Measurements from ENCODE around the gene PPP1R9B. TPM values are rescaled to one million over a fixed set of nuclear protein-coding genes. Genes with fewer than 3 reads are reported as not detected.
A peak's percentile ranks its signal among the peaks of the same experiment; 100 is the strongest.

Gene PPP1R9B
- total RNA-seq, 1 donor from 2014 or later = 19.7 TPM

DNA sequence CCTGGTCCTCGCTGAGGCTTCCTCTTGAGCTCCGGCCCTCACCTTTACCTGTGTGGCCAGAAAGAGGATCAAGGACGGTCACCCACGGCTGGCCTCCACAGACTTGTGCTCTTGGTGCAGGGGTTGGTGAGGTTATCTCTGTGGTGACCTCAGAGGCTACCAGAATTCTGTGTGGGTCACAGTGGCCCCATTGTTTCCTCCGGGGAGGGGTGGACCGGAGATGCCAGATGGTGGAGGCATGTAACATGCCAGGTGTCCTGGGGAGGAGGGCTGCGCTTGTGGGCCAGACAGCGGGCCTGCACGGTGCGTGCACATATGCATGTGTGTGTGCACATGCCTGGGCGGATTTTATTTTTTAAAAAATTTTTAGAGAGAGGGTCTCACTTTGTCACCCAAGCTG is 21.7 kb upstream of the PPP1R9B start:
- no peak for DNase-seq

- no peak for DNase-seq
Observed at GRCh38 chr17:50171371-50172071, 21.0 kb upstream of the PPP1R9B start.

- no peak for DNase-seq
Observed at GRCh38 chr17:50170662-50171370, 20.3 kb upstream of the PPP1R9B start.

DNA sequence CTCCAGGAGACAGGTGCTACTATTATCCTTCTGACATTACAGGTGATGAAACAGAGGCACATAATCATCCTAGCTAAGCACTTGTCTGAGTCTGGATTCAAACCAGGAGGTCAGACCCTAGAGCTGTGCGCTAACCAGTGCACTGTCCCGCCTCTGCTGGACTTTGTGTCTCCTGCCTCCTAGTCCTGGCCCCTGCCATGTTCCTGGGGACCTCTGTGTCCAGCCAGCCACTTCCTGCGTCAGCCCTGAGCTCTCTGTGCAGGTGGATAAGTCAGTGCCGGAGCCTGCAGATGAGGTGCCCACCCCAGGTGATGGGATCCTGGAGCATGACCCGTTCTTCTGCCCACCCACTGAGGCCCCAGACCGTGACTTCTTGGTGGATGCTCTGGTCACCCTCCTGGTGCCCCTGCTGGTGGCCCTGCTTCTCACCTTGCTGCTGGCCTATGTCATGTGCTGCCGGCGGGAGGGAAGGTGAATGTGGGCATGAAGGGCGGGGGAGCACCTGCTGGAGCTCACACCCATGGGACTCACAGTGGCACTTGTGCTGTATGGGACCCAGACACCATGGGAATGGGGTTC is 19.5 kb upstream of the PPP1R9B start:
- no peak for DNase-seq

- DNase-seq = peak; percentile 60
Observed at GRCh38 chr17:50169121-50169764, 18.8 kb upstream of the PPP1R9B start.

- no peak for DNase-seq
Observed at GRCh38 chr17:50168319-50168718, 17.8 kb upstream of the PPP1R9B start.

DNA sequence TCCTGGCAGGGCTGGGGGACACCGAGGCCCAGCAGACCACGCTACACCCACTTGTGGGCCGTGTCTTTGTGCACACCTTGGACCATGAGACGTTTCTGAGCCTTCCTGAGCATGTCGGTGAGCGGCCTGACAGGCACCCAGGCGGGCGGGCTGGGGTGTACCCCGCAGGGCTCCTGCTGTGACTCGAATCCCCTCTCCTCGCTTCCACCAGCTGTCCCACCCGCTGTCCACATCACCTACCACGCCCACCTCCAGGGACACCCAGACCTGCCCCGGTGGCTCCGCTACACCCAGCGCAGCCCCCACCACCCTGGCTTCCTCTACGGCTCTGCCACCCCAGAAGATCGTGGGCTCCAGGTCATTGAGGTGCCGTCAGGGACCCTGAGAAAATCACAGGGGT is 16.9 kb upstream of the PPP1R9B start:
- DNase-seq = no peak

DNA sequence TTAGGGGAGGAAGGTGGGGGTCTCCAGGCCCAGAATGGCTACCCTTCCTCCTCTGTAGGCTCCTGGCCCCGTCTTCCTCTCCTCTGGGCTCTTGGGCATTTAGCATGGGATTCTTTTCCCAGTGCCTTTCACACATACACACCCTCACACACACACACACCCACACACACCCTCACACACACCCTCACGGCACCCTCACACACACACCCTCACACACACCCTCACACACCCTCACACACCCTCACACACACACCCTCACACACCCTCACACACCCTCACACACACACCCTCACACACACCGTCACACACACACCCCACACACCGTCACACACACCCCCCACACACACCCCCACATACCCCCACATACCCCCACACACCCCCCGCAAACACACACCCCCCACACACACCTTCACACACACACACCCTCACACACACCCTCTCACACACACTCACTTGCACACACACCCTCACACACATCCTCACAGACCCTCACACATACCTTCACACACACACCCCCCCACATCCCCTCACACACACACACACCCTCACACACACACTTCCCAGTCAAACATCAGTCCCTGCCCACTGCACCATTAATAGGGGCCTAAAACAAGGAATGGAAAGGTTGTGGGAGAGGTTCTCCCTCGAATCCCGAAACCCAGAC is 16.2 kb upstream of the PPP1R9B start:
- no peak for DNase-seq

- DNase-seq = no peak
Observed at GRCh38 chr17:50165867-50166517, 15.5 kb upstream of the PPP1R9B start, which contains the start of gene SGCA. Gene SGCA (plus strand): TSS chr17:50166005. CDS start chr17:50166041, 36 bp downstream.

- DNase-seq = no peak
Observed at GRCh38 chr17:50165466-50165865, 15.0 kb upstream of the PPP1R9B start.

- no peak for DNase-seq
Observed at GRCh38 chr17:50165066-50165465, 14.6 kb upstream of the PPP1R9B start.

- no peak for DNase-seq
Observed at GRCh38 chr17:50164697-50164988, 14.2 kb upstream of the PPP1R9B start.

DNA sequence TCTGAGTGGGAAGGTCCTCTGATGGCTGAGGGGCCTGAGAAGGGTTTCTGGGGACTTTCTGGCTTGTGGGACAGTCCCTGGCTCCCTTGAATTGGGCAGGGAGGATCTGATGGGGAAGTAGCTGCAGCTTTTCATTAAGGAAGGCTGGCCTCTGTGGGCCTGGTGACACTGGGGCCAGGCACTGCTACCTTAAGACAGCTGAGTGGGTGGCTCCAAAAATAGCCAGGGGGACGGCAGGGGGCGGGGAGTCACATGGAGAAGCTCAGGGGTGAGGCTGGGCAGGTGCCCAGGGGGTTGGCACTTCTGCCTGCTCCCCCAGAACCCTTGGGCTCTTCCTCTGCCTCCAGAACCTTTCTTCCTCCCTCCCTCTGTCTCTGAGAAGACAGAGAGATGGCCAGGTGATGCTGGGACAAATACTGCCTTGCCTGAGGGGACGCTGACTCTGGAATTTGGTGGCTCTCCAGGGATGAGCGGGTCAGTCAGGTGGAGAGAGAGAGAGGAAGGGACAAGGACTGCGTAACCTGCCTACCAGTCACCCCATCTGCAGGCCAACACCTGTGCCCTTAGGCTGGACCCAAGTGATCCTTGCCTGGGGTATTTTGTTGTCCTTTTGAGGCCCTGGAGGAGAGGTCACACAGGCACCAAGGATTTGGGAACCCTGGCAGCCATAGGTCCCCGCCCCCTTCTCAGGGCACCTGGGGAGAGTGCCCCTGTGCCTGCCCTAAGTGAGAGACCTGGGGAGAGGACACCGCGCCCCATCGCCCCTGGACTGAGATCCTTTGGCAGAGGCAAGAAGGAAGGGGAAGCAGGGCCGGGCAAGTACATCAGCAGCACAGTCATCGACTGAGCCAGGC is 13.6 kb upstream of the PPP1R9B start:
- no peak for DNase-seq

DNA sequence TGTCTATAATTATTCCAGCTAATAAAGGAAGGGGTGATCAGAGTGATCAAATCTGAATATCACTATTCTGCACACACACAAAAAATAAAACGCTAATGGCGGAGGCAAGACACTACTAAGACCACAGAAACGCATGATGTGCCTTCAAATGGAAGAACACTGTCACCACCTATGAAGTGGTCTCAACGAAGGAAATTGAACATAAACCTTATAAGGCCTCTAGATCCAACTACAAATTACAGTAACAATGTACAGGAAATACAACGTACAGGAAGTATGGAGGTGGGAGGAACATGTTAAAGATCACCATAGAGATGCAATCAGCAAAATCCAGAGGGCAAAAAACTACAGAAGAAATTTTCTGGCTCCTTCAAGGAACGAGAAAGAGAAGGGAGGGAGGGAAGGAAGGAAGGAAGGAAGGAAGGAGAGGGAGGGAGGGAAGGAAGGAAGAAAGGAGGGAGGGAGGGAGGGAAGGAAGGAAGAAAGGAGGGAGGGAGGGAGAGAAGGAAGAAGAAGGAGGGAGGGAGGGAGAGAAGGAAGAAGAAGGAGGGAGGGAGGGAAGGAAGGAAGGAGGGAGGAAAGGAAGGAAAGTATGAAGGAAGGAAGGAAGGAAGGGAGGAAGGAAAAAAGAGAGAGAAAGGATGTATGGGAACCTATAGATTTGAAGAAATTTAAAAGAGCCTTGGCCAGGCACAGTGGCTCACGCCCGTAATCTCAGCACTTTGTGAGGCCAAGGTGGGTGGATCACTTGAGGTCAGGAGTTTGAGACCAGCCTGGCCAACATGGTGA is 12.2 kb upstream of the PPP1R9B start:
- DNase-seq = no peak

- DNase-seq = no peak
Observed at GRCh38 chr17:50161911-50162288, 11.4 kb upstream of the PPP1R9B start.

GRCh38 chr17:50161023-50161910 is 10.8 kb upstream of the PPP1R9B start:
- DNase-seq = peak; percentile 96

GRCh38 chr17:50157891-50158290 is 7.4 kb upstream of the PPP1R9B start:
- DNase-seq = no peak

DNA sequence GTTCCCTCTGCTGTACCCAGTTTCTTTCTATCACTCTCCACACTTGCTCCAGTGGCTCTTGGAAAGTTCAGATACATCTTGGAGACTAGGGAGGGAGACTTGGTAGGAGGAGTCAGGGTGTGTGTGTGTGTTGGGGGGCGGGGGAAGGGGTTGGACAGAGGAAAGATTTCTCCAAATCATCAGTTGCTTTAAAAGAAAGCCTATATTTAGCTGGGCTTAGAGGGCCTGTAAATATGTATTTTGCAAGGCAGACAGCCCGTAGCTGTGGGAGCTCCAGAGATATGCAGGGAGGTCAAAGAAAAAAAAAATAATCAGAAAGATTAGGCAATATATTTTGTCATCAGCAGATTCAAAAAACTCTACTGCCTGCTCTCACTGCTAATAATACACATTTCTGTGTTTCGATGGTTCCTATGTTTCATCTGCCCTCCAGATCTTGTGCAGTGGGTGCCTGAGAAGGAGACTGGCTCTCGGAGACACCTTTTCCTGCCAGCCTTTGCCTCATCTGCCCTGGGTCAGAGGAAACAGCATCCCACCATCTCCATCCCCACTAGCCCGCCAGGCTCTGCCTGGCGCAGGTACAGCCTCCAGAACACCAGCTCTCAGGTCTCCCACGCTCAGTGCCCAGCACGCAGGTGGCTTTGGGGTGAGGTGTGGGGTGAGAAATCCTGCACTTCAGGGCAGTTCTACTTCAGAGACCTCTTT is 4.8 kb upstream of the PPP1R9B start:
- DNase-seq = peak; percentile 53

DNA sequence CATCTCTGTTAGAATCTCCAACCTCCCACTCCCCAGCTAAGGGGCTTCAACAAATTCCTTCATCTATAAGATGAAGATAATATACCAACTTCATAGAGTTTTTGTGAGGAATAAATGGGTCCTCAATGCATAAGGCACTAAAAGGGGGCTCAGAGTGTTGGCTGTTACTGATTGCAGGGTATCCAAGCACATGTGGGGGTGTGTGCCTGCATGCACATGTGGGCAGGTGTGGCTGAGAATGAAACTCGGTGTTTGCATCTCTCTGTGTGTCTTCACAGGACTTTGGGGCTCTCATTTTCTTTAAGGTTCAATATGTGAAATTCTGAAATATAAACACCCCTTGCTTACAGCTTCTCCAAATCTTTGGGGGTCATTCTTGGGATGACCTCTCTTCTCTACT is 4.1 kb upstream of the PPP1R9B start:
- DNase-seq = no peak
